ENCODE data around the gene PCDHA1. TPM values are rescaled to one million over a fixed set of nuclear protein-coding genes. Genes with fewer than 3 reads are reported as not detected.
"Not testable (repeated sequence)": the region's sequence is repeated elsewhere in the genome, so short reads cannot be mapped to it uniquely, and the experiment has no call there.

The PCDHA1 gene
- total and polyA plus RNA-seq, 9 of the 15 experiments (the other 6 are each of a cell fraction or from before 2014, with no cell fraction given) = not detected

DNA sequence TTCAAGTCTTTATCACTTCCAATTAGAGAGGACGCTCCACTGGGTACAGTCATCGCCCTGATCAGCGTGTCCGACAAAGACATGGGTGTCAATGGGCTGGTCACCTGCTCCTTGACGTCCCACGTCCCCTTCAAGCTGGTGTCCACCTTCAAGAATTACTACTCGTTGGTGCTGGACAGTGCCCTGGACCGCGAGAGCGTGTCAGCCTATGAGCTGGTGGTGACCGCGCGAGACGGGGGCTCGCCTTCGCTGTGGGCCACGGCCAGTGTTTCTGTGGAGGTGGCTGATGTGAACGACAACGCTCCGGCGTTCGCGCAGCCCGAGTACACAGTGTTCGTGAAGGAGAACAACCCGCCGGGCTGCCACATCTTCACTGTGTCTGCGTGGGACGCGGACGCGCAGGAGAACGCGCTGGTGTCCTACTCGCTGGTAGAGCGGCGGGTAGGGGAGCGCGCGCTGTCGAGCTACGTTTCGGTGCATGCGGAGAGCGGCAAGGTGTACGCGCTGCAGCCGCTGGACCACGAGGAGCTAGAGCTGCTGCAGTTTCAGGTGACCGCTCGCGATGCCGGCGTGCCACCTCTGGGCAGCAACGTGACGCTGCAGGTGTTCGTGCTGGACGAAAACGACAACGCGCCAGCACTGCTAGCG, 22.4 kb downstream of the PCDHA1 start:
- BruUV-seq (replicated peaks); H3K9me1 ChIP-seq (ENCODE audit: control insufficient read depth, insufficient read depth, low read length); H3K4me2 ChIP-seq (ENCODE audit: insufficient read depth, low read length); FAIRE-seq; ATAC-seq; H3K36me3 ChIP-seq (ENCODE audit: control insufficient read depth, insufficient read depth, low read length); intact Hi-C loops (cut with micrococcal nuclease); CTCF ChIA-PET (ENCODE audit: low intra/inter-chr PET ratio); H3K9me3 ChIP-seq (replicated peaks; ENCODE audit: control insufficient read depth, insufficient read depth, low read depth, low read length); POLR2A ChIA-PET; H3K79me2 ChIP-seq (ENCODE audit: control insufficient read depth, insufficient read depth, low read length); H3K9ac ChIP-seq (ENCODE audit: insufficient read depth in 1 of 2, low read depth in 2 of 2, low read length in 2 of 2); DNase-seq (ENCODE audit: extremely low read depth in 1 of 4, low spot score in 3 of 4); H3K4me1 ChIP-seq (replicated peaks in 1 of 2; ENCODE audit: control insufficient read depth in 2 of 2, insufficient read depth in 2 of 2, low read length in 2 of 2); in situ Hi-C loops (cut with MboI); H4K20me1 ChIP-seq (replicated peaks; ENCODE audit: control insufficient read depth, insufficient read depth, low read length); H3K4me3 ChIP-seq; H2AFZ ChIP-seq (ENCODE audit: low read depth, low read length); H3K27me3 ChIP-seq (ENCODE audit: control insufficient read depth in 2 of 2, insufficient read depth in 2 of 2, low read length in 2 of 2); H3K27ac ChIP-seq (ENCODE audit: extremely low read depth, low read depth, low read length): not testable (repeated sequence)
- 47% methylated on average over 50 of the region's 62 CpGs for WGBS (ENCODE audit: insufficient coverage, low coverage, missing lambda C conversion rate)

- no peaks in the 10 kb centered on the region for H3K9me1 ChIP-seq (ENCODE audit: control insufficient read depth, insufficient read depth, low read length)
- no peaks in the 10 kb centered on the region for H3K79me2 ChIP-seq (ENCODE audit: control insufficient read depth, insufficient read depth, low read length)
- H4K20me1 ChIP-seq (replicated peaks; ENCODE audit: control insufficient read depth, insufficient read depth, low read length) = no peaks in the 10 kb centered on the region
- 39% methylated on average over 32 of the region's 43 CpGs for WGBS (ENCODE audit: insufficient coverage, low coverage, missing lambda C conversion rate)
- H3K27me3 ChIP-seq (ENCODE audit: control insufficient read depth in 2 of 2, insufficient read depth in 2 of 2, low read length in 2 of 2) = no peaks in the 10 kb centered on the region
- no peak overlapping the region for H3K4me3 ChIP-seq
- no peak overlapping the region for H2AFZ ChIP-seq (ENCODE audit: low read depth, low read length)
- FAIRE-seq (no peak), ATAC-seq (no peak), DNase-seq (ENCODE audit: extremely low read depth in 1 of 4, low spot score in 3 of 4) (no peak)
- no peak overlapping the region for H3K4me2 ChIP-seq (ENCODE audit: insufficient read depth, low read length)
- no peak overlapping the region for H3K27ac ChIP-seq (ENCODE audit: extremely low read depth, low read depth, low read length)
- intact Hi-C loops (cut with micrococcal nuclease) = no loop called here
- H3K36me3 ChIP-seq (ENCODE audit: control insufficient read depth, insufficient read depth, low read length) = no peaks in the 10 kb centered on the region
- BruUV-seq (replicated peaks) = no TSS peak
- no peaks in the 10 kb centered on the region; the same call in 1 of the 2 replicates for H3K9me3 ChIP-seq (replicated peaks; ENCODE audit: control insufficient read depth, insufficient read depth, low read depth, low read length)
- no peak overlapping the region for H3K9ac ChIP-seq (ENCODE audit: insufficient read depth in 1 of 2, low read depth in 2 of 2, low read length in 2 of 2)
- in situ Hi-C loops (cut with MboI) = no loop called here
- ChIA-PET POLR2A (no interaction called here), CTCF (ENCODE audit: low intra/inter-chr PET ratio) (no interaction called here)
- H3K4me1 ChIP-seq (replicated peaks in 1 of 2; ENCODE audit: control insufficient read depth in 2 of 2, insufficient read depth in 2 of 2, low read length in 2 of 2) = peaks cover 0 to 5% of the 10 kb centered on the region in 2 experiments; a peak in 2 of 5 replicates
- TF ChIP-seq PBX2 (CRISPR knock-in tag; IDR thresholded peaks at IDR 0.05; ENCODE audit: low read depth) = no peak
- no peak for TF ChIP-seq PBX2 (tag; conservative IDR thresholded peaks at IDR 0.05; ENCODE audit: low read depth)
- no peak for TF ChIP-seq BHLHE40 (IDR thresholded peaks at IDR 0.05; ENCODE audit: low read length)
- TF ChIP-seq HEY1 (CRISPR knock-in tag; IDR thresholded peaks at IDR 0.05; ENCODE audit: borderline replicate concordance) = no peak
Observed at GRCh38 chr5:140808889-140809291, 22.9 kb downstream of the PCDHA1 start.

Data from K562 (cell line).